GM12801 (cell line): ENCODE measurements around the gene INS.

ENCODE experiments used
- CTCF ChIP-seq: IDR thresholded peaks from one replicate; pipeline ENCODE4 v1.5.1; 2011; ENCODE audit warnings: control low read depth; ENCODE audit not compliant: insufficient read length; ENCODE audit errors: extremely low read depth

INS gene

GRCh38 chr11:2149460-2149859 is 11.5 kb downstream of the INS start:
- no peak for TF ChIP-seq CTCF

GRCh38 chr11:2148595-2148994 is 12.4 kb downstream of the INS start:
- no peak for TF ChIP-seq CTCF

- no peak for TF ChIP-seq CTCF
These were observed 13.6 kb downstream of the INS start for GRCh38 chr11:2147391-2147790.

- TF ChIP-seq CTCF, result no peak
These were observed 15.0 kb downstream of the INS start for GRCh38 chr11:2146051-2146450.

GRCh38 chr11:2144544-2145248 is 16.3 kb downstream of the INS start:
- no peak for TF ChIP-seq CTCF

- no peak for TF ChIP-seq CTCF
These were observed 17.0 kb downstream of the INS start for GRCh38 chr11:2143799-2144543.

- TF ChIP-seq CTCF, result no peak
These were observed 17.6 kb downstream of the INS start for GRCh38 chr11:2143477-2143798.
